ENCODE measurements around the gene PMM2.
"Not testable (repeated sequence)": the region's sequence is repeated elsewhere in the genome, so short reads cannot be mapped to it uniquely, and the experiment has no call there.

Gene PMM2

DNA sequence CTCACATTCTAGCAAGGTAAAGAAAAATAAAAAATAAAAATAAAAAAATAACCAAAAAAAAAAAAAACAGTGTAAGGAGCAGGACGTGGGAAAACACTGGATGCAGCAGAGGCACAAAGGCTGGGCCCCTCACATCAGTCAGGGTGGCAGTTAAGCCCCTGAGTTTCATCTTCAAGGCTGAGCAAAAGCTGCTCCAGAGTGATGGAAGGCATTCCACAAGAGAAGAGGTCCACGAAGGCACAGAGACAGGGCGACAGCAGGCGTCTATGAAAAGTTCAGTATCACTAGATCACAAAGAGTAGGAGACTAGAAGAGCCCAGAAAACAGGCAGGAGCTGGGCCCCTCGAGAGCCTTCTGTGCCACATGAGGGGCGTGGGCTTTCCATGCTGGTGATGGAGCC lies 12.2 kb upstream of the PMM2 start:
- no peak for DNase-seq

DNA sequence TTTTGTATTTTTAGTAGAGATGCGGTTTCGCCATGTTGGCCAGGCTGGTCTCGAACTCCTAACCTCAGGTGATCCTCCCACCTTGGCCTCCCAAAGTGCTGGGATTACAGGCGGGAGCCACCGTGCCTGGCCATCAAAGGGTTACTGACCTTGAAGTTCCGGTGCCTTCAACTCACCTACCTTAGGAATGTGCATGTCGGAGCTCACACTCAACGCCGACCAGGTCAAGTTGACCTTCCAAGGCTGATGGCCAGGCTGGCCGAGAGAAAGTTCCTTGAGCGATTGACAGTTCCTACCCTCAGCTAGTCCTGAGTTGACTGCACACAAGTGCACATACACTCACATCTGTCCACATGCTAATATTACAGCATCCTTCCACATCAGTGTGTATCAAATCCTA lies 11.3 kb upstream of the PMM2 start:
- DNase-seq: not testable (repeated sequence)

DNA sequence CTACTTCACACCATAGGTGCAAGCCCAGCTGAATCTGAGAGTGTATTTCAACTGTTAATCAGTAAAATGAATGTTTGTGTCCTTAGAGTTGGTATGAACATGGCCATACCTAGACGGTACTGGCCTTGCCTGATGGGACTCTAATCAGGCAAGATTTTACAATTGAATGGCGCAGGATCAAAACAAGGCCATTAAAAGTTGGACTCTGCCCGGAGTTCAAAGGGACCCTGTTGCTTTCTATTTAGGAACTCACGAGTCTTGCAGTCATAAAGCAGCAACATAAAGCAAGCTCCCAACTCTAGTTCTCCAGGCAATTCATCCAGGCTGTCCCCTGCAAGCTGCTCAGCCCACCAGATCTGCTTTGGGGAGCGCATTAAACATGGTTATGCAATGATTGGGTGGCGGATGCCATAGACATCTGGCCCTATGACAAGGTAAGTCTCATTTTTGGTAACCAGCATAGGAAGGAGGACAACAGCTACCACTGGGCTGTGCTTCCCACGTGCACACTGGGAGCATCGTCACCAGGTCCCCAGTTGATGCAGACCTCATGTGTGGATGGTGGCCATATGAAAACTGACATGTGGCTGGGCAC lies 9.0 kb upstream of the PMM2 start:
- no peak for DNase-seq

DNA sequence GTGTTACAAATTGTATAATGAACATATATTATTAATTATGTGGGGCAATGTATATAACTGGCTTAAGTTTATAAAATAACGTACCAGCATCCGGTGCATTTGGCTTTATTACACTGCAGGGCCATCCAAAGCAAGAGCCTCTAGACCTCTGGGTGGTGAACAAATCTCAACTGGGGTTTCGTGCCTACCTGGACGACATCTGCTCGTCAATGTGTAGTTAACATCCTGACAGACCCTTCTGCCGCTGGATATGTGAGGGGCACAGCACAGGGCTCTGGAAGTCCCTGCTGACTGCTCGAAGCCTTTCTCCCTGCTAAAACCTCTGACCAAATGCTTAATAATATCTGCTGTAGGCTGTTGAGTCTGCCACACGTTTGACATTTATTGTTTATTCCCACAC lies 2.5 kb upstream of the PMM2 start:
- no peak for DNase-seq

DNA sequence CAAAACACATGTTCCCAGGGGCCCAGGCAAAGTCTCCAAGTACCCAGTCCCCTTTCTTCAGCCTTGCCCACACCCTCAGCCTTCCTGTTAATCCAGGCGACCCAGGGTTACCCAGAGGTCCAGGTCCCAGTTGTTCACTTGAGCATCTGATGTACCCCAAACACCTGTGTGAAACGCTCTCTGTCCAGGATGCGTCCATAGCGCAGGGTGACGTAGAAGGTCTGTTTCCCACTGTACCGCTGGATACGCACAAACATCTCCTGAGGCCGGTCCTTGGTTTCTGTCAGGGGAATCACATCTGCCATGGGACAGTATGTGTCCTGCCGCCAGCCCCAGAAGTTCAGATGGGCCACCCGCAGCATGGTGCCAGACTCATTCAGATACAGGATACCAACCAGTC lies 1.8 kb upstream of the PMM2 start:
- no peak for DNase-seq

DNA sequence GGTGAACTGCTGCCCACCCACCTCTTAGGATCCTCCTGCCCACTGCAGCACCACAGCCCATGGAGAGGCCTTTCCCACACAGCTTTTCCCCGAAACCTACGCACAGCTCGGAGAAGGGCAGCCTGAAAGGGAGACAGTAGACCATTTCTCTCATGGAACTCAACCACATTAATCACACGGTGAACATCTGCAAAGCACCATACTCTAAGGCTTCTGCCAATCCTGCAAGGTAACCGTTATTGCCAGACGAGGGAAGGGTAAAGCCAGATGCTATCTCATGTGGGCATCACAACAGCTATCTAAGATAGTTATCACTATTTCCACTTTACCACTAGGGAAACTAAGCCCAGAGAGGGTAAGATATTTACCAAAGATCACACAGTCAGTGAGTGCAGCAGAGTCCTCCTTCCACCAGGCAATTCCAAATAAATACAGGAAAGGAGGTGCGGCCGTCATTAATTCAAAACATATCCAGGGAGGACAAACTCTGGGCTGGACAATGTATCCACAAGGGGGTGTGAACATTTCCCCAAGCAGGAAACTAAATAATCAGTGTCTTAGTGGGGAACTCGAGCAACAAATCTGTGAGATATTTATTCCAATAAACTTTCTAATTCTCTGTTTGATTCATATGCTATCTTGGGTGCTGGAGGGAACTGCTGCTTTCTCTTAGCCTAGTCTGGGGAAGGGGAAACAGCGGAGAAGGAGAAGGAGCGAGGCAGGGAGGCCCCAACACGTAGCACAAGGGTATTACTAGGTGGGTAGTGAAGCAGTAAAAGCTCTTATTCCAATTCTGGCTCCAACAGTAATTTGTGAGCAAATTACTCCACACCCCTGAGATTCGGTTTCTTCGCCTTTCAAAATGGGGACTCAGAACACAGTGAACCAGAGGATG lies 923 bp upstream of the PMM2 start:
- DNase-seq: no peak

DNA sequence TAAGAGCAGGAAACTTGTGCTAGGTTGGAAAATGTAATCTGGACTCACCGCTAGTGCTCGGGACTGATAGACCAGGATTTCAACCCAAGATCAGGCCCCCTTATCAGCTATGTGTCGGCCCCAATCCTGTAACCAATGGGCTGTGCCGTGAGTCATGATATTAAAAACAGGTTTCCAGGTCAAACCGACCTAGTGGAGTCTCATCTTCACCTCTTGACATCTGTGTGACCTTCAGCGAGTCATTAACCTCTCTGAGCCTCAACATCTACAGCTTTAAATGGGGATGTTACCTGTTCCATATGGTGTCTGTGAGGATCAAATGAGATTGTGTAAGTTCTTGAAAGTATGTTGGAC lies 512 bp downstream of the PMM2 start:
- DNase-seq: no peak

DNA sequence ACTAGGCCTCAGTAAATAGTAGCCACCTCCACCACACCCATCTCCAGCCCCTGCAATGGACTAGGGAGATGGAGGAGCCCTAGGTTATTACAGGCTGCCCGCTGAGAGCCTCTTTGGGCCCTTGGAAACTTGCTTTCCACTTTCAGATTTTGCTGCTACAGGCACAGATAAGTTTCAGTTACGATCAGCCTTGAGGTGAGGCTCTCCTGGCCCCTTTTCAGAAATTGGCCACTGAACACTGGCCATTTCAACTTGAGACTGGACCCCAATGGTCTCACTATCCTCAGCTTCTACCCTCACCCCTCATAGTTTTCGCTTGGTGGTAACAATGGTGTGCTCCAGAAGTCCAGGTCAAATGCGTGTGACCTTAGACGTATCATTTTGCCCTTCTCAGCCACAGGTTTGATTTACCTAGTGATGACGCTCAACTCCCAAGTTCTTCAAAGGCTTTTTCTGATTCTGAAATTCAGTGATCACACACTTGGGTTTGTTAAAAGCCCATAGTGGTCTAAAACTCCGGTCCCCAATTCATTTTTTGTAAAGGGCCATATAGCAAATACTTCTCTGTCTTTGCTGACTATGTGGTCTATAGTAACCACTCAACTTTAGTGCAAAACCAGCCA lies 1.0 kb downstream of the PMM2 start:
- DNase-seq: no peak

DNA sequence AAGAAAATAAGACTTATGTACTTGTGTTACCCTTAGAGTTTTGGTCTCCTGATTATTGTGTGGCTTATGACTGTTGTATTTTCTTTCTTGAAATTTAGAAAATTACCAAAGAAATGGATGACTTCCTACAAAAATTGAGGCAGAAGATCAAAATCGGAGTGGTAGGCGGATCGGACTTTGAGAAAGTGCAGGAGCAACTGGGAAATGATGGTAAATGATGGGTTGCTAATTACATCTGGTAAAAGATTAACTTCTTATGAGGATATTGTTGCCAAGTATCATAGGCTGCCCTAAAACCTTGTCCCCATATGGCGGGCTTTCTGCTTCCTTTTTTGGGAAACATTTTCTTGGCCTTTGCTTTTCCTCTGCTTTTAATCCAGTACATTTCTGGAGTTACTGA lies 4.1 kb downstream of the PMM2 start:
- no peak for DNase-seq

DNA sequence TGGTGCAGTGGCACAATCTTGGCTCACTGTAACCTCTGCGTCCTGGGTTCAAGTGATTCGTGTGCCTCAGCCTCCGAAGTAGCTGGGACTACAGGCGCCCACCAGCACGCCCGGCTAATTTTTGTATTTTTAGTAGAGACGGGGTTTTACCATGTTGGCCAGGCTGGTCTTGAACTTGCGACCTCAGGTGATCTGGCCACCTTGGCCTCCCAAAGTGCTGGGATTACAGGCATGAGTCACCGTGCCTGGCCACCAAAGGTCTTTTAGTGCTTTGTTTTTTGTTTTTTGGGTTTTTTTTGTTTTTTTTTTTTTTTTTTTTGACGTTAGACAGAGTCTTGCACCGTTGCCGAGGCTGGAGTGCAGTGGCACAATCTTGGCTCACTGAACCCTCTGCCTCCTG lies 6.1 kb downstream of the PMM2 start:
- DNase-seq: not testable (repeated sequence)

DNA sequence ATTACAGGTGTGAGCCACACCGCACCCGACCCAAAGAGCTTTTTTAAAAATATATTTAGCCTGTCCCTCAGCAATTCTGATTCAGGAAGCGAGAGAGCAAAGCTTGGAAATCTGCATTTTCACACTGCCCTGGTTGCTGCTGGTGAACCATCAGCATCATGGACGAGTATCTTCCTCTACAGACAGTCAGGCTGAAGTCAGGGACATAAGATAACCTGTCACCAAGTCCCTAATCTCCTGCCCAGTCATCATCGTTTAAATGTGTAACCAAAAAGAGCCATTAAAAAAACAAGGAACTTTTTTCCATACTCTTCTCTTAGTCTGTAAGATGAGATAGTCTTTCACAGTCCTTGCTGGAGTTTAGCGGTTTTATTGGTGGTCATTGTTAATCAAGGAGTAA lies 6.7 kb downstream of the PMM2 start:
- no peak for DNase-seq

DNA sequence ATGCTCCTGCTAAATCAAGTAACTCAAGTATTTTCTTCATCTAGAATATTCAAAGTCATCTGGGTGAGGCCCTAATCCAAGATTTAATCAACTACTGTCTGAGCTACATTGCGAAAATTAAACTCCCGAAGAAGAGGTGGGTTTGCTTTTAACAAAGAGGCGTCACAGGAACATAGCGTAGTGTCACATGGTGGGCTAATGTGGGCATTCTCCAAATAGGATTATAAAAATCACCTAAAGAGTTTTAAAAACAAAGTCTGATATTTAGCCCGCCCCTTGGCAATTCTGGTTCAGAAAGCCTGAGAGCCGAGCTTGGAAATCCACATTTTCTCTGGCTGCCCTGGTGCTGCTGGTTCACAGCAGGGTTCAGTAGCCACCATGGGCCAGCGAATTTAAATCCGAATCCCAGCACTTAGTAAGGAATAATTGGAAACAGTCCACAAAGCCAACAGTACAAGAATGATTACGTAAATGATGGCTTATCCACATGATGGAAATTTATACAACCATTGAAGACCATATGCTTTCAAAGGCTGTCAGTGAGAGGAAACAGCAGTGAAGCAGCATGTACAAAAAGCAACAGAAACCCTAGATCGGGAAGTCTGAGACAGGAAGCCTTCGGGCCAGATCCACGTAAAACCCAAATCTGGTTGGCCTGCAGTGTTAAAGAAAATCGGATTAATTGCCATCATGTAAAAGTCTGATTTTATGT lies 8.8 kb downstream of the PMM2 start:
- DNase-seq: no peak

DNA sequence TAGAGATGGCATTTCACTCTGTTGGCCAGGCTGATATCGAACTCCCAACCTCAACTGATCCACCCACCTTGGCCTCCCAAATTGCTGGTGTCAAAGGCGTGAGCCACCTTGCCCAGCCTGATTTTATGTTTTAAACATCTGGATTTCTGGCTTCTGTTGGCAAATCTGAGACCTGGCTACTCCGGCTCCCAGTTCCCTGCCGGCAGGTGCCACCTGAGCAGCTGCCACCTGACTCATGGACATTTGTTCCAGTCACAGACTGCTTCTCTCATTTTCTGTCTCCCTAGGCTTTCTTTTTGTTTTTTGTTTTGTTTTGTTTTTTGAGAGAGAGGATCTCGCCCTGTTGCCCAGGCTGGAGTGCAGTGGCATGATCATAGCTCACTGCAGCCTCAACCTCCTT lies 9.6 kb downstream of the PMM2 start:
- no peak for DNase-seq

DNA sequence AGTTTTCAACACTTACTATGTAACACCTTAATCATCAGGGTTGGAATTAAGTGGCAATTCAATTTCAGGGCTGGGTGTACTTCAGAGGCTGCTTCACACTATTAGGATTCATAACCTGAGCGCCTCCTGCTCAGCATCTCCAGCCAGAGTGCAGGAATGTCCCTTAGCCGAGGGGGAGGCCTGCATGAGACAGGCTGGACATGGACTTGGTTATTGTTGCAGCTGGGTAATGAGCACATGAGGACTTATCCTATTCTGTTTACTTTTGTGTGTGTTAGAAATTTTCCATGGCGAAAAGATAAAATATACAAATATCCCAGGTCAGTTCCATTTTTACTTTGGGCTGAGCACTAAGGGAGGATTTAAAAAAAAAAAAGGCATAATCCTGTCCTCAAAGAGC lies 10.4 kb downstream of the PMM2 start:
- no peak for DNase-seq

DNA sequence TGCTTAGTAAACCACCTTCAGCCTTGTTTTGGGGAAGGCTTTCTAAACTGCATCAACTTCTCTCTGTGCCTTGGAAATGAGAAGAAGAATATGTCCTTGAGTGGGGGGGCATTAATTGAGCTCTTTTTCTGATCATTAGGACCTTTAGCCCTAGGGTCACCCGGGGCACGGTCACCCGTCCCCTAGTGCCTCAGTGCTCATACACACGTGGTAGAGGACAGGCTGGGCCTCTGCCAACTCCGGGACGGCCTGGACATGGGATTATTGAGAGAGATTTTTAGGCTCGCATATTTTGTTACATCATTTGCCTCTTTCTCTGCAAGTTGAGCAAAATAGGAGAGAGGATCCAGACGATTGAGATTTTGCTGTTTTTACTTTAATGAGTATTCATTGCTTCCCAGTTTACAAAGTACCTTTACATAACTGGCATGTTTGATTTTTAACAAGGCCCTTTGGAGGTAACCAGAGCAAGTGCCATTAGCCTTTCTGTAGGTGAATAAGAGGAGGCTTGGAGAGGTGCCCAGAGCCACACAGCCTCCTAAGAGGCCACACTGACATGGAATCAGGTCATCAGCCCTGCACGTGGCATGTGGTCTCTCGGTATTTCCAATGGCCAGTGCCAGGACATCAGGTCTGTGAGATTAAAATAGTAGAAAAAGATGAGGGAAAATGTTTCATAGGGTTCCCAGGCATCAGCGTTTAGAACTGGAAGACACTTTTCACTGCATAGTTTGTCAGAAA lies 11.1 kb downstream of the PMM2 start:
- no peak for DNase-seq

DNA sequence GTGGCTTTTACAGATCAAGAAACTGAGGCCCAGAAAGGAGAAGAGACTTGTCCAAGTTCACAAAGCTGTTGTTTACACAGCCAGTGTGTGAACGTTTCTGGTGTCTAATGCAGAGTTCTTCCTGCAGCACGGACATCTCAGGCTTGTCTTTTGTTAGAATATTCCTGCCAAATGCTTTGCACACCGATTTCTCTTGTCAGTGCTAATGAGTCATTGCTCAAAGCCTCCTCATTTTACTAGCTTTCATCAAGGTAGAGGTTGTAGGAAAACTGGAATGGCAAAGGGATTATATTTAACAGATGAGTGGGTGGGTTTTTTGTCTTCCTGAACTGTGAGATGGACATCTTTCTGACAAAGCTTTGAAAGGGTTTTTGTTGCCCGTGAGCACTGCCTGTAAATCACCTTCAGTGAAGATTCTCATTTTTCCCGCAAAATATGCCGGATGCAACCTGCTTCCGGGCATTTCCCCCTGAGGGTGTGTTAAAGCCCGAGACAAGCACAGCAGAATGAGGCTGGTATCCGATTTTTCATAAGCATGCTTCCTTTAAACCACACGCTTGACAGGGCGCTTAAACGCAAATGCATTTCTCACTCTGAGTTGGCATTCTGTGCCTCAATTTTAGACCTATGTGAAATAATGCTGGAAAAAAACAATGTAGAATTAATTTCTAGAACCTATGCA lies 14.7 kb downstream of the PMM2 start:
- DNase-seq: no peak

DNA sequence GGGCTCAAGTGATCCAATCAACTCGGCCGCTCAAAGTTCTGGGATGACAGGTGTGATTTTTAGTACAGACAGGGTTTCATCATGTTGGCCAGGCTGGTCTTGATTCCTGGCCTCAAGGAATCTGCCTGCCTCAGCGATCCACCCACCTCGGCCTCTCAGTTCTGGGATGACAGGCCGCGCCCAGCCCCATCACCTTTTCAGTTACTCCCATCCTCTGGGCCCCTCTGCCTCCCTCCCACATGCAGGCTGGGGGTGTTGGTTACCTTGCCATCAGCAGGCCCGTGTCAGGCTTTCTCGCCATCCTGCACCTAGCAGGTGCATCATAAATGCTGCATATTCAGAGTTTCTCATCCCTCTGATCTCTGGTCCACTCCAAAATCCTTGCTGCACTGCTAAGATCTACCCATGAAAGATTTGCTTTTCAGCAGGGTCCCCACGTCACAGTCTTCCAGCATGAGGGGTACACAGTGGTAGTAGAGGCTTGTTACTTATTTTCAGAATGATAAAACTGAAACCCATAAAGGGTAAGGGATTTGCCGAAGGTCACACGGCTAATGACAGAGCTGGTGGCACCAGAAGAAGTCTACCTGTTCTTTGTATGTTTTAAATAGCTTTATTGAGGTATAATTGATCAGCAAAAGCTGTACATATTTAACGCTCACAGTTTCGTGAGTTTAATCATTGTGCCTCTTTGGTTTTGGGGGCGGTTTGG lies 16.6 kb downstream of the PMM2 start:
- no peak for DNase-seq

DNA sequence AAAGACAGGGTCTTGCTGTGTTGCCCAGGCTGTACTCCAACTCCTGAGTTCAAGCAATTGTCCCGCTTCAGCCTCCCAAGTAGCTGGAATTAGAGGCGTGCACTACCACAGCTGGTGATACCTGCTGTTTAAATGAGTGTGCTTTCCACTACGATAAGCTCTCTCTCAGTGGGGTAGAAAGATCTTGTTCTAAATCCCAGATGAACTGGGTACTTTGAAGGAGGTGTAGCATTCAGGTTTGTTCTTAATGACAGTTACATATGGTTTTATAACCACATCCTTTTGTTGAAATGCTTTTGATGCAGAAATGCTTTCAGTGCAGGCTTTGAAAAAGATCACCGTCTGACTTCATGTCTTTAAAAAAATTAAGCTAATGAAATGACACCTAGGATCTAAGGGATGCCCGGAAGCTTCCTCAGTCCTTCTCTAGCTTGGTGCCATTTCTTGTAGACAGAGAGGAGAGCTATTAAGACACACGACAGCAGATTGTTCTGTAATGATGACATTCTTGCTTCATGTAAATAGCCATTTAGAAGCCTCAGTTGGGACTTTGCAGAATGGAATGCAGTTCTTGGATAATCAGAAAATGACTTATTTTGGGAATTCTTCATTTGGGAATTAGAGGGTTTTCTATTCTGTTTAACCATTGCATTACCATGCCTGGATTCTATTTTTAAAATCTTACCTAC lies 19.5 kb downstream of the PMM2 start:
- no peak for DNase-seq

DNA sequence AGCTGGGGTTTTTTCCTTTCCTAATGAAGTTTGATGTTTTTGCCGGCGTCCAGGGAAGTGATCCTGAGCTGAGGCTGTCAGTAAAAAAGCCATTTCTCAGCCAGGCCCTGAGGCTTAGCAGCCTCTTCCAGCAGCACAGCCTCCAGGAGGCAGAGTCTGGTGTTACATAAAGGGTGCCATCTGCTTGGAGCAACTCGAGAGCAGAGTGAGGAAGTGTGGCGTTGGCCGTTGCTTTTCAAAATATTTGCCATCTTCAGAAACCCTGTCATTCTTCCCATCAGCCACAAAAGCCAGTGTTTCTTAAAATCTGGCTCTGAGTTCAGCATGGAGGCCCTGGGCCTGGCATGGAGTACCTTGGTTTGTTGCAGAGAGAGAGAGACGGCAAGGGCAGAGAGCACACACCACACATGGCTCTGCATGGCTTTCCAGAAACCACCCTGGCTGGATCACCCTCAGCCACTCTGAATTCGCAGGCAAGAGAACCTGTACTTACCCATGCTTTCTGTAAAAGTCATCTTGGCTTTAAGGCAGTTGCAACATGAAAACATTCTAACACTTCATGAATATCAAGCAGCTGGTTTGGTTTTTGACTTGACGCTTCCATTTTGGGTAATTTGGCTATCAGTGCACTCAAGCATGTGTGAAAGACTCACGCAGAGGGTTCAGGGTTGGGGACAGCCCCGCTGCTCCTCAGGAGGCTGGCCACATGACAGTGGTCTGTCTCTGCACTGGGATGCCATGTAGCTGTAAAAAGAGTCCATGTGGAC lies 21.0 kb downstream of the PMM2 start:
- no peak for DNase-seq

DNA sequence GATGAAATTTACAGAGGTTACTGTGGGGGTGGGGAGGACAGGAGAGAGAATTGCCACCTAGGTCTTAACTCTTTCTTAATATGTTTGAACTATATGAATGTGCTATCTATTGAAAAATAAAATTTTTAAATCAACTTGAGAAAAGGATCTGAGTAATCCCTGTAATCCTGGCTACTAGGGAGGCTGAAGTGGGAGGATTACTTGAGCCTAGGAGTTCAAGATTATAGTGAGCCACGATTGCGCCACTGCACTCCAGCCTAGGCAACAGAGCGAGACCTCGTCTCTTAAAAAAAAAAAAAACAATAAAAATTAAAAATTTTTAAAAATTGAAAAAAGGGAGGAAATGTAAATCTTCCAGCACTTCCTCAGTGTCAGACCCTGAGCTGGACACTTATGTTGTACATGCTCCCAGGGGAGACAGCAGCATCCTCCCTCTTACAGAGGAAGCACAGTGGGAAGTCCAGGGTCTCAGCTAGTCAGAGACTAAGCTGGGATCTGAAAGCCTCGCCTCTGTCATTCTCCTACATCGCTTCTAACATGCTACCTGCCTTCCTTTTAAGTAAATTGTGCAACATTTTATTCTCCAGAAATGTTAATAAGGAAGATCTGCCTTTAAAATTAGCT lies 21.9 kb downstream of the PMM2 start:
- no peak for DNase-seq

Measured in DMS153 (cell line).